Subcutaneous adipose tissue (tissue), 4 donors: ENCODE measurements around the gene SLAMF6. TPM values are rescaled to one million over a fixed set of nuclear protein-coding genes. Genes with fewer than 3 reads are reported as not detected.

Experiments used
- total RNA-seq, 4 donors: library from RNA; depleted of rRNA; stranded (reverse); fragments of >200 nt; gene quantifications; one replicate each; pipeline ENCODE4 v1.1.0, GENCODE V29; 2016
- TF ChIP-seq, protein P1 (sequence below): fragments of 450-650 bp; IDR thresholded peaks from one replicate; pipeline ENCODE4 v1.5.1; 2016; ENCODE audit warnings: low read depth, mild to moderate bottlenecking, control low read depth, antibody characterized with exemption, moderate library complexity

SLAMF6 gene
- total RNA-seq: 1 to 10 TPM in 3 of 4 donors, under 1 TPM in 1; 0.65 to 7.0 (median 1.7) TPM

DNA sequence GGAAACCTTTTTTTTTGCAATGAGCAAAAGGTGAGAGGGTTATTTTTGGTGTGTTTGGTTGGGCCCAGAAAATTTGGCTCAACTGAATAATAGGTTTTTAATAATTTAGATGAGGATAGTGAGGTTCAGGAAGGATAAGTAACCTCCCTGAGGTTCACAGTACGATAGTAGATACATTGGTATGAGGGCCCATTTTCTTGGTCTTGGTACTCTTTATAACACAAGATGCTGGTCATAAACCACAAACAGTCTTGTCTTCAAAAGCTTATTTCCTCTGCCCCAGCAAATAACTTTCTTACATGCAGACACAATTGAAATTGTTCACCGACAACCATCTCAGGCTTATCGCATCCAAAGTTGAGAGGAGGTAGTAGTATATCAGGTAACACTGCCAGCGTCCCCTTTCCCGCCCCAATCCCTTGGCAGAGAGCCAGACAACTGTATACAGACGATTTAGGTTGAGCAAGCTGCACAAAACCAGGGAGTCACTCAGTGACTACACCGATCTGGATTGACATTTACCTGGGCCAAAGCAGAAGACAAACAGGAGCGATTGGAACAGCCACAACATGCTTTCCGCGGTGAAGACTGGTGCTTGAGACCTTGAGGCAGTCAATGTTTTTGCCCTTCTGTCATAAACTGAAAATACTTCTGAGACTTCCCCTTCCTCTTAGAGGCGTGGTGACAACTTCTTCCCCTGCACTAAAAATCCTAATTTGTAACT lies at the start of gene SLAMF6:
Gene SLAMF6 (minus strand): TSS at position 634 of the 724 bp plus-strand sequence. CDS start 63 bp downstream, at position 571.
- TF ChIP-seq, protein P1, sequence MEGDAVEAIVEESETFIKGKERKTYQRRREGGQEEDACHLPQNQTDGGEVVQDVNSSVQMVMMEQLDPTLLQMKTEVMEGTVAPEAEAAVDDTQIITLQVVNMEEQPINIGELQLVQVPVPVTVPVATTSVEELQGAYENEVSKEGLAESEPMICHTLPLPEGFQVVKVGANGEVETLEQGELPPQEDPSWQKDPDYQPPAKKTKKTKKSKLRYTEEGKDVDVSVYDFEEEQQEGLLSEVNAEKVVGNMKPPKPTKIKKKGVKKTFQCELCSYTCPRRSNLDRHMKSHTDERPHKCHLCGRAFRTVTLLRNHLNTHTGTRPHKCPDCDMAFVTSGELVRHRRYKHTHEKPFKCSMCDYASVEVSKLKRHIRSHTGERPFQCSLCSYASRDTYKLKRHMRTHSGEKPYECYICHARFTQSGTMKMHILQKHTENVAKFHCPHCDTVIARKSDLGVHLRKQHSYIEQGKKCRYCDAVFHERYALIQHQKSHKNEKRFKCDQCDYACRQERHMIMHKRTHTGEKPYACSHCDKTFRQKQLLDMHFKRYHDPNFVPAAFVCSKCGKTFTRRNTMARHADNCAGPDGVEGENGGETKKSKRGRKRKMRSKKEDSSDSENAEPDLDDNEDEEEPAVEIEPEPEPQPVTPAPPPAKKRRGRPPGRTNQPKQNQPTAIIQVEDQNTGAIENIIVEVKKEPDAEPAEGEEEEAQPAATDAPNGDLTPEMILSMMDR: no peak

DNA sequence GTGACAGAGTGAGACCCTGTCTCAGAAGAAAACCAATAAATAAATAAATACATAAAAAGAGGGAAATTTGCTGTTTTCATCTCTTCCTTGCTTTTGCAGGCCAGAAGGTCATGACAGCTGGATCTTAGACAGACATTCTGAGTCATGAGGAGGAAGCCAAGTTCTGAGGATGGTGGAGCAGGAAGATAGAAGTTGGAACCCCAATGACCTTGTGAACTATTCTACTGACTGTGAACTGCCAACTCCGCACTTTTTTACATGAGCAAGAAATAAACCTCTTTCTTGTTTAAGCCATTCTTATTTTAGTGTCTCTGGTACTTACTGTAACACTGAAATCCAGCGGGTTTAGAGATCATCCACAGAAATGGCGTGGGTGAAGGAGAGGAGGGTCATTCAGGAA lies 47.8 kb upstream of the SLAMF6 start:
- TF ChIP-seq, protein P1: no peak

DNA sequence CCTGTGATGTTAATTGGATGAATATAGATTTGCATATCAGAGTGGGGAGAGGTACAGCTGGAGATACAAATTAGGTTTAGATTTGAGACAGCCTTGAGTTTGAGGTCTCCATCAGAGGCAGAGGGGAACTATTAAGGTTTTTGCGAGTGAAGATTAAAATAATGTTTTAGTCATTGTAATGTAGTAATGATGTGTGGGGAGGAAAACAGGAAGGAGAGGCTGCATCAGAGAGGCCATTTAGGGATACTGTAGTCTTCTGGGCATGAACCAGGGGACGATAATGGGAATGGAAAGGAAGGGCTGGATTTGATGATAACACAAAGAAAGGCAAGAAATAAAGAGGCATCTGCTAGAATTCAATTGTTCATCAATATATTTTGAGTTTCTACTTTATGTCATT lies 46.8 kb upstream of the SLAMF6 start:
- TF ChIP-seq, protein P1: no peak

DNA sequence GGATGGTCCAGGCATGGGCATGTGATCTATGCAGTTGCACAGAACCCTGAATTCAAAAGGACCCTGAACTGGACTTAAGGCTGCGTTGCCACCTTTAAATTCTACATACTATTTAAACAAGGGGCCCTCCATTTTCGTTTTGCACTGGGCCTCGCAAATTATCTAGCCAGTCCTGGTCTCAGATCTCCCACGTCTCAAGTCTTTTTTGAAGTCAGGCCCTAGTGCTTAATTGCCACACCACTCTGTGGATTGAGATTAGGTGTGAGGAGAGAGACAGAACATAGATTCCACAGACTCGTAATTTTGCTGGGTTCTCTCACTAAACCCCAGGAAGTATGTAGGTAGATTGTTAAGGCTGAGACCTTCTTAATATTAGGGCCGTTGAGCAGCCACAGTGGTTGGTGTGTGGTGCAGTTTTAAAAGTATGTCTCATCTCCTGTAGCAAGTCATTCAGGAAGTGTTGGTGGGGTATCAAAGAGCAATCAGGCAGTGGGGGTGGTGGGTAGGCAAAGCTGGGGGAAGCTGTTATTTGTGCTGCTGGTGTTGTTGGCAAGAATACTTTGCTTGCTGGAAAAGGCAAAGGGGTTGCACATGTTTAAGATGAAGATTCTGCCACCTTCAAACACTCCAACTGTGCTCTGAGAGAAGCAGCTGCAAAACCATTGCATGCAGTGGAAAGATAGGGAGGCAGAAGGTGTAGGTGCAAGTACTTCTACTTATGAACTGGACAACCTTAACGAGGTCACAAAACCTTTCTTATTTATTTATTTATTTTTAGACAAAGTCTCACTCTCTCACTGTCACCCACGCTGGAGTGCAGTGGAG lies 45.0 kb upstream of the SLAMF6 start:
- TF ChIP-seq, protein P1: no peak

DNA sequence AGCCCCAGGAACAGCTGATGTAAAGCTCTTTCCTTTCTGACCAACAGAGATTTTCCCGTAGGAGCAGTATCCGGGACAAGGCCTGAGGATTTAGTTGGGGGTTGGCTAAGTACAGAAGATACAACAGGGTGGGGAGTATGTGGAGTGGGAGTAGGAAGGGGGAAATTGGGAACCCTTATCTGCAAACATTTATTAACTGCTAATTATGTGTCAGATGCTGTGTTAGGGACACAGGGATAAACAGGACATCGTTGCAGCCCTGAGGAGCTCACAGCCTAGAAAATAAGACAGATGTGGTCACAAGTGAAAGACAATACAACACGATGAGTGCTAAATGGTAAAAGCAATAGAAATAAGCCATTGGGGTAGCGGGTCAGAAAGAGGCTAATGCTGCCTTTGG lies 44.3 kb upstream of the SLAMF6 start:
- TF ChIP-seq, protein P1: no peak

DNA sequence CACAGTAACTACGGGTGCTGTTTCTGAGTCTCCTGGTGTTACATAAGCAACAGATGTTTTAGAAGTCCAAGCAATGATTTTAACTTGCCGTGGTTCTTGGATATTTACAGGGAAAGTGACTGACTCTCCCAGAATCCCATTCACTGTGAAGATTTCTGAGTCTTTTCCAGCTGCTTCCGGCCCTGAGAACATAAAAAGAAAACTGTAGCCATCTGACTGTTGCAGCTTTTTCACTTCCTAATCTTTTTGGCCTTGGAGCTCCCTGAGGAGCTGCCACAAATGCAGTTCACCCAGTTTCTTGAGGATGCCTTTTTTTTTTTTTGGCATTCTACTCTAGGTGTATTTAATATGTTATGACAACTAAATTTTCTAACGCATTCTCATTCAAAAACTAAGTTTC lies 42.5 kb upstream of the SLAMF6 start:
- TF ChIP-seq, protein P1: no peak

DNA sequence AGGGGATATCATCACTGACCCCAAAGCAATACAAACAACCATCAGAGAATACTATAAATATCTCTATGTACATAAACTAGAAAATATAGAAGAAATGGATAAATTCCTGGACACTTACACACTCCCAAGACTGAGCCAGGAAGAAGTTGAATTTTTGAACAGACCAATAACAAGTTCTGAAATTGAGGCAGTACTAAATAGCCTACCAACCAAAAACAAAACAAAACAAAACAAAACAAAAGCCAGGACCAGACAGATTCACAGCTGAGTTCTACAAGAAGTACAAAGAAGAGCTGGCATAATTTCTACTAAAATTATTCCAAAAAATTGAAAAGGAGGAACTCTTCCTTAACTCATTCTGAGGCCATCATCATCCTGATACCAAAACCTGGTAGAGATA lies 37.8 kb upstream of the SLAMF6 start:
- TF ChIP-seq, protein P1: no peak
